HEK293 (cell line): Measurements from ENCODE around the gene LHFPL2.

Experiments used
- CTCF ChIA-PET: fragments of 350-600 bp; formaldehyde crosslinking; extraction: SDS; loops from one replicate; lab custom pipeline; 2021; ENCODE audit warnings: antibody characterized with exemption; lab: Yijun Ruan, JAX
- POLR2A ChIA-PET: fragments of 300-600 bp; formaldehyde crosslinking; extraction: SDS; loops from one replicate; lab custom pipeline; 2020; ENCODE audit warnings: antibody characterized with exemption, inconsistent platforms; lab: Yijun Ruan, JAX
- H3K27ac ChIP-seq: fragments of 200-500 bp; sonication (Bioruptor generic); 2 replicates; pipeline ENCODE4 v1.5.1; 2014; ENCODE audit warnings: low read depth, low read length, control low read depth, inconsistent platforms; ENCODE audit errors: extremely low read depth
- H3K36me3 ChIP-seq, 2 experiments: fragments of 200-500 bp in 1 of 2; sonication (Bioruptor generic) in 1 of 2; 1 replicate in 1 of 2; 2 replicates in 1 of 2; pipeline ENCODE4 v1.5.1; 2014 to 2017; ENCODE audit warnings: inconsistent platforms in 2 of 2, low read length in 2 of 2; ENCODE audit not compliant: control insufficient read depth in 2 of 2, insufficient read depth in 1 of 2
- H3K4me1 ChIP-seq: fragments of 200-500 bp; sonication (Bioruptor generic); 2 replicates; pipeline ENCODE4 v1.5.1; 2014; ENCODE audit warnings: mild to moderate bottlenecking, low read length, inconsistent platforms; ENCODE audit not compliant: control insufficient read depth, insufficient read depth
- H3K4me3 ChIP-seq: 2 replicates; pipeline ENCODE4 v1.5.1; 2011; ENCODE audit warnings: low read depth, mild to moderate bottlenecking, control low read depth, low read length, moderate library complexity
- H3K9me3 ChIP-seq: fragments of 200-500 bp; sonication (Bioruptor generic); 2 replicates; pipeline ENCODE4 v1.5.1; 2014; ENCODE audit warnings: low read depth, low read length, inconsistent platforms; ENCODE audit not compliant: control insufficient read depth, insufficient read depth
- CTCF ChIP-seq: fragments of 450-650 bp; formaldehyde crosslinking; IDR thresholded peaks from 2 replicates; pipeline ENCODE4 v1.5.1; 2016; ENCODE audit warnings: missing biosample characterization, missing genetic modification characterization
- HOXD13 ChIP-seq: sonication (generic); formaldehyde crosslinking; IDR thresholded peaks from 2 replicates; pipeline ENCODE4 v1.8.0; 2022; ENCODE audit warnings: missing genetic modification reagents, borderline replicate concordance
- KLF16 ChIP-seq: fragments of 450-650 bp; formaldehyde crosslinking; IDR thresholded peaks from 2 replicates; pipeline ENCODE4 v1.5.1; 2017; ENCODE audit warnings: missing biosample characterization, missing genetic modification characterization
- PATZ1 ChIP-seq: fragments of 450-650 bp; formaldehyde crosslinking; IDR thresholded peaks from 2 replicates; pipeline ENCODE4 v1.5.1; 2016; ENCODE audit warnings: missing biosample characterization, missing genetic modification characterization
- PRDM1 ChIP-seq: fragments of 450-650 bp; formaldehyde crosslinking; IDR thresholded peaks from 2 replicates; pipeline ENCODE4; 2016; ENCODE audit warnings: missing biosample characterization, missing genetic modification characterization
- ZBTB20 ChIP-seq: fragments of 450-650 bp; formaldehyde crosslinking; IDR thresholded peaks from 2 replicates; pipeline ENCODE4 v1.5.1; 2016; ENCODE audit warnings: missing biosample characterization, missing genetic modification characterization
- ZNF157 ChIP-seq: fragments of 450-650 bp; formaldehyde crosslinking; IDR thresholded peaks from 2 replicates; pipeline ENCODE4 v1.5.1; 2016; ENCODE audit warnings: missing biosample characterization, missing genetic modification characterization
- ZNF311 ChIP-seq: fragments of 450-650 bp; formaldehyde crosslinking; IDR thresholded peaks from 2 replicates; pipeline ENCODE4 v1.5.1; 2017; ENCODE audit warnings: missing biosample characterization, missing genetic modification characterization, borderline replicate concordance
- ZNF366 ChIP-seq: fragments of 450-650 bp; formaldehyde crosslinking; conservative IDR thresholded peaks from 2 replicates; pipeline ENCODE4 v1.5.1; 2016; ENCODE audit warnings: missing biosample characterization, missing genetic modification characterization
- ZNF426 ChIP-seq: fragments of 450-650 bp; formaldehyde crosslinking; IDR thresholded peaks from 2 replicates; pipeline ENCODE4 v1.5.1; 2017; ENCODE audit warnings: missing biosample characterization, missing genetic modification characterization, mild to moderate bottlenecking, inconsistent platforms, moderate library complexity
- ZNF521 ChIP-seq: fragments of 450-650 bp; formaldehyde crosslinking; IDR thresholded peaks from 2 replicates; pipeline ENCODE4 v1.5.1; 2017; ENCODE audit warnings: missing biosample characterization, mild to moderate bottlenecking, missing genetic modification characterization
- ZNF624 ChIP-seq: fragments of 450-650 bp; formaldehyde crosslinking; IDR thresholded peaks from 2 replicates; pipeline ENCODE4 v1.5.1; 2017; ENCODE audit warnings: missing biosample characterization, missing genetic modification characterization
- ZNF629 ChIP-seq: fragments of 450-650 bp; formaldehyde crosslinking; IDR thresholded peaks from 2 replicates; pipeline ENCODE4 v1.5.1; 2017; ENCODE audit warnings: missing biosample characterization, missing genetic modification characterization
- ZNF654 ChIP-seq: fragments of 450-650 bp; formaldehyde crosslinking; IDR thresholded peaks from 2 replicates; pipeline ENCODE4 v1.5.1; 2016; ENCODE audit warnings: low read depth, missing biosample characterization, missing genetic modification characterization
- ZNF660 ChIP-seq: fragments of 450-650 bp; IDR thresholded peaks from 2 replicates; pipeline ENCODE4 v1.5.1; 2018; ENCODE audit warnings: missing biosample characterization, mild to moderate bottlenecking, missing genetic modification characterization
- ZNF664 ChIP-seq: fragments of 450-650 bp; formaldehyde crosslinking; IDR thresholded peaks from 2 replicates; pipeline ENCODE4 v1.5.1; 2016; ENCODE audit warnings: missing biosample characterization, missing genetic modification characterization
- ZNF776 ChIP-seq: fragments of 450-650 bp; formaldehyde crosslinking; IDR thresholded peaks from 2 replicates; pipeline ENCODE4 v1.5.0; 2017; ENCODE audit warnings: missing biosample characterization, missing genetic modification characterization, borderline replicate concordance
- ZSCAN16 ChIP-seq: fragments of 450-650 bp; formaldehyde crosslinking; IDR thresholded peaks from 2 replicates; pipeline ENCODE4 v1.5.1; 2016; ENCODE audit warnings: missing biosample characterization, missing genetic modification characterization
- ZSCAN4 ChIP-seq: fragments of 450-650 bp; formaldehyde crosslinking; IDR thresholded peaks from 2 replicates; pipeline ENCODE4 v1.5.1; 2017; ENCODE audit warnings: missing biosample characterization, missing genetic modification characterization
- TF ChIP-seq, protein P1 (sequence below): fragments of 450-650 bp; formaldehyde crosslinking; IDR thresholded peaks from 2 replicates; pipeline ENCODE4 v1.5.1; 2016; ENCODE audit warnings: missing biosample characterization, missing genetic modification characterization
- TF ChIP-seq, protein P2 (sequence below): fragments of 450-650 bp; formaldehyde crosslinking; IDR thresholded peaks from 2 replicates; pipeline ENCODE4 v1.5.1; 2016; ENCODE audit warnings: missing biosample characterization, missing genetic modification characterization
- TF ChIP-seq, protein P3 (sequence below): fragments of 450-650 bp; formaldehyde crosslinking; IDR thresholded peaks from 2 replicates; pipeline ENCODE4 v1.5.1; 2017; ENCODE audit warnings: missing biosample characterization, missing genetic modification characterization

LHFPL2 gene

DNA sequence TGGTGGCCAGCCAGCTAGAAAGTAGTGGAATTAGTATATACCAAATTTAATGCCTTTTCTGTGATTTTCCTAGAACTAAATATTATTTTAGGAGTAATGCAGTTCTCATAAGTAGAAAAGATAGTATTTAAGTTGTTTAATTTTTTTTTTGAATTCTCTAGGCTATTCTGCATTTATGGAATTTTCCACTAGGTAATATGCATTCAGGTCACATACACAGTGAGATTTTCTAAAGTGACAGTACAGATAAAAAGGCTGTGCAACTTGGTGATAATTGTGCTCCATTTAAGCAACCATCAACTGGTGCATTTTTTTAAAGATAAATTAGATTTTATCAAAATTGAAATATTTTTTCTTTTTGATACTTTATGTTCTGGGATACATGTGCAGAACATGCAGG, 176.7 kb downstream of the LHFPL2 start:
- CTCF ChIA-PET = interaction anchor here (0.6 to 3.2 kb wide), 12 partner anchors 8 to 741 kb away, joined by 3 to 18 read pairs (median 4); no protein-coding TSS in a partner anchor

GRCh38 chr5:78467752-78468357, 180.7 kb downstream of the LHFPL2 start:
- H3K9me3 ChIP-seq = no peaks in the 10 kb centered on the region
- H3K4me3 ChIP-seq = no peak overlapping the region
- no peak overlapping the region for H3K27ac ChIP-seq
- ChIA-PET POLR2A (no interaction called here), CTCF (interaction anchor here (0.6 to 2.7 kb wide), 26 partner anchors 8 to 600 kb away, joined by 3 to 14 read pairs (median 4); no protein-coding TSS in a partner anchor)
- peaks cover 0 to 9% of the 10 kb centered on the region in 2 experiments; a peak in 1 of 3 replicates for H3K36me3 ChIP-seq
- no peaks in the 10 kb centered on the region for H3K4me1 ChIP-seq
- TF ChIP-seq ZNF654 (tag by site-specific recombination) = peak; percentile 53
- no peak for TF ChIP-seq ZBTB20 (tag by site-specific recombination)
- no peak for TF ChIP-seq CTCF (tag by site-specific recombination)
- 0 out of 2 replicates have a peak, but pooled peaks have one; percentile 51 for TF ChIP-seq ZNF660
- no peak for TF ChIP-seq ZSCAN16 (tag by site-specific recombination)
- 0 out of 2 replicates have a peak, but pooled peaks have one; percentile 5 for TF ChIP-seq ZNF664

More for the DNA sequence above, 176.7 kb downstream of the LHFPL2 start:
- POLR2A ChIA-PET = no interaction called here
- TF ChIP-seq KLF16 (tag by site-specific recombination) (no peak), ZNF426 (tag by site-specific recombination) (no peak), HOXD13 (CRISPR knock-in tag) (no peak), PATZ1 (tag by site-specific recombination) (no peak)
- H3K36me3 ChIP-seq = no peaks in the 10 kb centered on the region
- no peaks in the 10 kb centered on the region for H3K9me3 ChIP-seq
- H3K27ac ChIP-seq = no peak overlapping the region
- H3K4me1 ChIP-seq = no peaks in the 10 kb centered on the region
- H3K4me3 ChIP-seq = no peak overlapping the region

- CTCF ChIA-PET = interaction anchor here (0.6 to 2.7 kb wide), 20 partner anchors 16 to 601 kb away, joined by 3 to 14 read pairs (median 4); no protein-coding TSS in a partner anchor
- POLR2A ChIA-PET = no interaction called here
- TF ChIP-seq ZNF157 (tag by site-specific recombination) (no peak), ZNF366 (tag by site-specific recombination) (no peak), ZNF624 (tag by site-specific recombination) (no peak), ZNF629 (tag by site-specific recombination) (no peak), ZSCAN4 (tag by site-specific recombination) (no peak), PRDM1 (tag by site-specific recombination) (no peak), ZNF776 (tag by site-specific recombination) (no peak), ZNF311 (tag by site-specific recombination) (no peak), ZNF521 (tag by site-specific recombination) (no peak)
- TF ChIP-seq, protein P1, sequence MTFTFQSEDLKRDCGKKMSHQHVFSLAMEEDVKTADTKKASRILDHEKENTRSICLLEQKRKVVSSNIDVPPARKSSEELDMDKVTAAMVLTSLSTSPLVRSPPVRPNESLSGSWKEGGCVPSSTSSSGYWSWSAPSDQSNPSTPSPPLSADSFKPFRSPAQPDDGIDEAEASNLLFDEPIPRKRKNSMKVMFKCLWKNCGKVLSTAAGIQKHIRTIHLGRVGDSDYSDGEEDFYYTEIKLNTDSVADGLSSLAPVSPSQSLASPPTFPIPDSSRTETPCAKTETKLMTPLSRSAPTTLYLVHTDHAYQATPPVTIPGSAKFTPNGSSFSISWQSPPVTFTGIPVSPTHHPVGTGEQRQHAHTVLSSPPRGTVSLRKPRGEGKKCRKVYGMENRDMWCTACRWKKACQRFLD = no peak
- TF ChIP-seq, protein P2, sequence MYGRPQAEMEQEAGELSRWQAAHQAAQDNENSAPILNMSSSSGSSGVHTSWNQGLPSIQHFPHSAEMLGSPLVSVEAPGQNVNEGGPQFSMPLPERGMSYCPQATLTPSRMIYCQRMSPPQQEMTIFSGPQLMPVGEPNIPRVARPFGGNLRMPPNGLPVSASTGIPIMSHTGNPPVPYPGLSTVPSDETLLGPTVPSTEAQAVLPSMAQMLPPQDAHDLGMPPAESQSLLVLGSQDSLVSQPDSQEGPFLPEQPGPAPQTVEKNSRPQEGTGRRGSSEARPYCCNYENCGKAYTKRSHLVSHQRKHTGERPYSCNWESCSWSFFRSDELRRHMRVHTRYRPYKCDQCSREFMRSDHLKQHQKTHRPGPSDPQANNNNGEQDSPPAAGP (tag by site-specific recombination) = no peak
- TF ChIP-seq, protein P3, sequence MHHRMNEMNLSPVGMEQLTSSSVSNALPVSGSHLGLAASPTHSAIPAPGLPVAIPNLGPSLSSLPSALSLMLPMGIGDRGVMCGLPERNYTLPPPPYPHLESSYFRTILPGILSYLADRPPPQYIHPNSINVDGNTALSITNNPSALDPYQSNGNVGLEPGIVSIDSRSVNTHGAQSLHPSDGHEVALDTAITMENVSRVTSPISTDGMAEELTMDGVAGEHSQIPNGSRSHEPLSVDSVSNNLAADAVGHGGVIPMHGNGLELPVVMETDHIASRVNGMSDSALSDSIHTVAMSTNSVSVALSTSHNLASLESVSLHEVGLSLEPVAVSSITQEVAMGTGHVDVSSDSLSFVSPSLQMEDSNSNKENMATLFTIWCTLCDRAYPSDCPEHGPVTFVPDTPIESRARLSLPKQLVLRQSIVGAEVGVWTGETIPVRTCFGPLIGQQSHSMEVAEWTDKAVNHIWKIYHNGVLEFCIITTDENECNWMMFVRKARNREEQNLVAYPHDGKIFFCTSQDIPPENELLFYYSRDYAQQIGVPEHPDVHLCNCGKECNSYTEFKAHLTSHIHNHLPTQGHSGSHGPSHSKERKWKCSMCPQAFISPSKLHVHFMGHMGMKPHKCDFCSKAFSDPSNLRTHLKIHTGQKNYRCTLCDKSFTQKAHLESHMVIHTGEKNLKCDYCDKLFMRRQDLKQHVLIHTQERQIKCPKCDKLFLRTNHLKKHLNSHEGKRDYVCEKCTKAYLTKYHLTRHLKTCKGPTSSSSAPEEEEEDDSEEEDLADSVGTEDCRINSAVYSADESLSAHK (tag by site-specific recombination) = no peak
These were observed 181.4 kb downstream of the LHFPL2 start for GRCh38 chr5:78467140-78467539.

More at GRCh38 chr5:78467140-78467539, 181.4 kb downstream of the LHFPL2 start:
- H3K4me1 ChIP-seq = no peaks in the 10 kb centered on the region
- H3K27ac ChIP-seq = no peak overlapping the region
- H3K9me3 ChIP-seq = no peaks in the 10 kb centered on the region
- no peak overlapping the region for H3K4me3 ChIP-seq
- H3K36me3 ChIP-seq = peaks cover 1 to 9% of the 10 kb centered on the region in 2 experiments; a peak in 2 of 3 replicates
